IPS DF 6.9 (cell line): Measurements from ENCODE around the gene C2orf42.
"Not testable (repeated sequence)": the region's sequence is repeated elsewhere in the genome, so short reads cannot be mapped to it uniquely, and the experiment has no call there.

Experiments
- DNase-seq: peaks from one replicate; pipeline ENCODE4 v3.0.0-alpha.2; 2013; ENCODE audit warnings: low read depth, low spot score
- H3K27ac ChIP-seq: one replicate; pipeline ENCODE4 v1.5.1; 2013; ENCODE audit warnings: low read length, control low read depth
- H3K27me3 ChIP-seq: 2 replicates; pipeline ENCODE4 v1.6.1; 2013; ENCODE audit warnings: mild to moderate bottlenecking, low read length; ENCODE audit not compliant: control insufficient read depth, insufficient read depth
- H3K36me3 ChIP-seq: 2 replicates; pipeline ENCODE4 v1.6.1; 2013; ENCODE audit warnings: low read length; ENCODE audit not compliant: control insufficient read depth, insufficient read depth
- H3K4me1 ChIP-seq: 2 replicates; pipeline ENCODE4 v1.6.1; 2013; ENCODE audit warnings: low read length; ENCODE audit not compliant: control insufficient read depth, insufficient read depth
- H3K4me3 ChIP-seq: 2 replicates; pipeline ENCODE4 v1.5.1; 2013; ENCODE audit warnings: mild to moderate bottlenecking, low read length
- H3K9me3 ChIP-seq: 2 replicates; pipeline ENCODE4 v1.6.1; 2013; ENCODE audit warnings: low read length, inconsistent platforms; ENCODE audit not compliant: control insufficient read depth, insufficient read depth
- WGBS: extraction: QIAGEN DNeasy Blood & Tissue Kit; methylation state at CpG from one replicate; pipeline ENCODE4 v1.1.7; 2013; ENCODE audit warnings: mixed read lengths, missing lambda C conversion rate; ENCODE audit not compliant: insufficient read length, insufficient coverage; 5-methylcytosine and 5-hydroxymethylcytosine counted together

Gene C2orf42

GRCh38 chr2:70121627-70122372 lies 69.0 kb downstream of the C2orf42 start:
- Histone ChIP-seq H3K27me3 (no peaks in the 10 kb centered on the region), H3K4me1 (peaks cover 6% of the 10 kb centered on the region), H3K9me3 (no peaks in the 10 kb centered on the region), H3K4me3 (no peak overlapping the region), H3K36me3 (no peaks in the 10 kb centered on the region), H3K27ac (no peak overlapping the region)
- WGBS = no CpG with 5 or more reads among the region's 6 CpGs
- DNase-seq = no peak

- H3K36me3 ChIP-seq = no peaks in the 10 kb centered on the region
- H3K4me1 ChIP-seq = peaks cover 6% of the 10 kb centered on the region
- H3K9me3 ChIP-seq = no peaks in the 10 kb centered on the region
- WGBS = no CpG with 5 or more reads among the region's 4 CpGs
- H3K27me3 ChIP-seq = no peaks in the 10 kb centered on the region
- H3K4me3 ChIP-seq = no peak overlapping the region
- no peak overlapping the region for H3K27ac ChIP-seq
- DNase-seq = no peak
Measured at GRCh38 chr2:70118798-70119454, 71.9 kb downstream of the C2orf42 start.

GRCh38 chr2:70116936-70117552 lies 73.8 kb downstream of the C2orf42 start:
- peaks cover 5% of the 10 kb centered on the region for H3K4me1 ChIP-seq
- WGBS = no CpG with 5 or more reads among the region's 2 CpGs
- no peaks in the 10 kb centered on the region for H3K27me3 ChIP-seq
- no peak for DNase-seq
- no peak overlapping the region for H3K4me3 ChIP-seq
- H3K9me3 ChIP-seq = no peaks in the 10 kb centered on the region
- H3K27ac ChIP-seq = no peak overlapping the region
- no peaks in the 10 kb centered on the region for H3K36me3 ChIP-seq

- Histone ChIP-seq H3K36me3 (no peaks in the 10 kb centered on the region), H3K9me3 (no peaks in the 10 kb centered on the region), H3K4me1 (peaks cover 6% of the 10 kb centered on the region), H3K27ac (no peak overlapping the region), H3K27me3 (no peaks in the 10 kb centered on the region), H3K4me3 (no peak overlapping the region)
- DNase-seq = no peak
- WGBS = no CpG with 5 or more reads among the region's 8 CpGs
Measured at GRCh38 chr2:70115646-70116442, 75.0 kb downstream of the C2orf42 start.

GRCh38 chr2:70113359-70114070 lies 77.3 kb downstream of the C2orf42 start:
- H3K27ac ChIP-seq = no peak overlapping the region
- H3K9me3 ChIP-seq = no peaks in the 10 kb centered on the region
- H3K36me3 ChIP-seq = no peaks in the 10 kb centered on the region
- no peak for DNase-seq
- H3K4me1 ChIP-seq = peaks cover 2% of the 10 kb centered on the region
- no peaks in the 10 kb centered on the region for H3K27me3 ChIP-seq
- no CpG with 5 or more reads among the region's 4 CpGs for WGBS
- no peak overlapping the region for H3K4me3 ChIP-seq

GRCh38 chr2:70111752-70112591 lies 78.8 kb downstream of the C2orf42 start:
- Histone ChIP-seq H3K4me3 (no peak overlapping the region), H3K27me3 (no peaks in the 10 kb centered on the region), H3K36me3 (no peaks in the 10 kb centered on the region), H3K9me3 (no peaks in the 10 kb centered on the region), H3K27ac (no peak overlapping the region), H3K4me1 (peaks cover 4% of the 10 kb centered on the region)
- WGBS = no CpG with 5 or more reads among the region's 7 CpGs
- DNase-seq = no peak

- not testable (repeated sequence) for H3K9me3 ChIP-seq, H3K27me3 ChIP-seq, DNase-seq, H3K4me1 ChIP-seq, H3K4me3 ChIP-seq, H3K27ac ChIP-seq, H3K36me3 ChIP-seq
- no CpG with 5 or more reads among the region's 5 CpGs for WGBS
Measured at GRCh38 chr2:70110397-70110796, 80.4 kb downstream of the C2orf42 start.

- H3K27me3 ChIP-seq, DNase-seq, H3K36me3 ChIP-seq, H3K4me3 ChIP-seq, H3K4me1 ChIP-seq, H3K27ac ChIP-seq, H3K9me3 ChIP-seq: not testable (repeated sequence)
- no CpG with 5 or more reads among the region's 8 CpGs for WGBS
Measured at GRCh38 chr2:70106138-70106537, 84.7 kb downstream of the C2orf42 start.

- Histone ChIP-seq H3K4me1 (peaks cover 4% of the 10 kb centered on the region), H3K4me3 (no peak overlapping the region), H3K27me3 (no peaks in the 10 kb centered on the region), H3K36me3 (no peaks in the 10 kb centered on the region), H3K27ac (no peak overlapping the region), H3K9me3 (no peaks in the 10 kb centered on the region)
- WGBS = no CpG with 5 or more reads among the region's 11 CpGs
- no peak for DNase-seq
Measured at GRCh38 chr2:70104231-70105111, 86.3 kb downstream of the C2orf42 start.
